Amniotic epithelial cell (primary cell): ENCODE data around the gene CCDC83.
"Not testable (repeated sequence)": the region's sequence is repeated elsewhere in the genome, so short reads cannot be mapped to it uniquely, and the experiment has no call there.

ENCODE experiments used
- DNase-seq: peaks from one replicate; pipeline ENCODE4 v3.0.0-alpha.2; 2010; ENCODE audit warnings: low read depth

The CCDC83 gene

DNA sequence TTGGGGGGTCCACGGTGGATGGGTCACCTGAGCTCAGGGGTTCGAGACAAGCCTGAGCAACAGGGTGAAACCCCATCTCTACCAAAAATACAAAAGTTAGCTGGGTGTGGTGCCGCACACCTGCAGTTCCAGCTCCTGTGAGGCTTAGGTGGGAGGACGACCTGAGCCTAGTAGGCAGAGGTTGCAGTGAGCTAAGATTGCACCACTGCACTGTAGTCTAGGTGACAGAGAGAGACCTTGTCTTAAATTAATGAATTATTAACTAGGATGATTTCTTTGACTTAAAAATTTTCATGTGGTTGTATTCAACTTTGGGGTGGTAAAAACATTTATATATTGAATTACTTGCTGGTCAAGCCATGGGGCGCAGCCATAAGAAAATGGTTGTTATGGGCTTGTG is 33.9 kb downstream of the CCDC83 start:
- no peak for DNase-seq

DNA sequence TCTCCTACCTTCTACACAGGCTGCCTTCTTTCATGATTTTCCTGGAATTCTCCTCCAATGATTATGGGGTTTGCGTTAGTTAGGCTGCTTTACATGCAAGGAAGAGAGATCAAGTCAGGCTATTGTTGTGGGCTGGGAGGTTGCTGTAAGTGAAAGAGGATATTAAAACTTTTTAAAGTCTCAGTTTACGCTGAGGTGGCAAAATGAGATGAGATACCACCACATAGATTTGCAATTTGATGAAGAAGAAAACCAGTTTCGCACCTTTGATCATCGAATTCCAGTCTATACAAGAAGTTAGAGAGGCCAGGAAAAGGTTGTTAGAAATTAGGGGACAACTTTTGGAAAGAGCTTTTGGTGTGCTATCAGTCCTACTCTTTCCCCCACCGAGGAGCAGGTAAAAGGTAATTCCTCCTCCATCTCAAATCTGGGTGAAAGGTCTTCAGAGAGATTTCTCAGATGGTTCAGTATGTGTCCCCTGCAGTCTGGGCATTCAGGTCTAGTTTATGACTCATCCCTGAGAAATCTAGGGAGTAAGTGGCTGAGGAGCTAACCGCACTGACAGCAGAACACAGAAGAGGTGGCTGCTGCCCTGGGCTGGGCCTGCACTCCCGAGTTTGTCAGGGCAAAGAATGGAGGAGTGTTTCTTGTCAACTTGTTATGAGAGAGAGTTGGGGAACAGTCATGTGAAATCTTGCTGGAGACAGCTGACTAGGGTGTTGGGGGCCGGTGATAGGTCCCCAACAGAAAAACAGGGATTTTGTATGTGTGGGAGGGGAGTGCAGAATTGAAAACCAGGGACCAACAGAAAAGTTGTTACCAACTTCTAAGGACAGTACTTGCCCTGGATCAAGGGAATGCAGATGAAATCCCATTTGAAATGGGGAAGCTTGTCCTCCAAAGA is 34.7 kb downstream of the CCDC83 start:
- DNase-seq = peak; percentile 87

DNA sequence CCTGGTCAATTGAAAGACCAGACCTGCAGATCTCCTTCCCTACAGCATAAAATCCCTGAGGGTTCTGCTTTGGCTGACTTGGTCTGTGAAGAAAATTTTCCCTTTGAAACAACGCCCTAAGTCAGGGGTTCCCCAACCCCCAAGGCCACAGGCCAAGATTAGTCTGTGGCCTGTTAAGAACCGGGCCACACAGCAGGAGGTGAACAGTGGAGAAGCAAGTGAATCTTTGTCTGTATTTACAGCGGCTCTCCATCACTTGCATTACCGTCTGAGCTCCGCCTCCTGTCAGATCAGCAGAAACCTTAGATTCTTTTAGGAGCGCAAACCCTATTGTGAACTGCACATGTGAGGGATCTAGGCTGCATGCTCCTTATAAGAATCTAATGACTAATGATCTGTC is 38.2 kb downstream of the CCDC83 start:
- DNase-seq = no peak

DNA sequence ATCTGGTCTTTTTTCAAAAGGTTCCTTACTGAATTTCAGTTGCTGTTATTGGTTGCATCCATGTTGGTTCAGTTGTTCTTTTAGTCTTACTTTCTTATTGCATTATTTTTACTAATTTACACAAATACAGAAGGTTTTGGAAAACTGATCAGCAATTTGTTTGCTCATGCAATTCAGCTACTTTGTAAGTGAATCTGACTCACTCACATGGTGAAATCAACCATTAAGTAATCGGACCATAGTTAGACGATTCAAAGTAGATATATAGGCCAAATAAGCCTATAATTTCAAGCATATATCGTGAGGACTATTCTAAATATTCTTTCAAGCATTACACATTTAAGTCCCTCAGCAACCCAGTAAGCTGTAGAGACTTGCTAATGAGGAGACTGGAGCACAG is 41.7 kb downstream of the CCDC83 start:
- peak; percentile 39 for DNase-seq

DNA sequence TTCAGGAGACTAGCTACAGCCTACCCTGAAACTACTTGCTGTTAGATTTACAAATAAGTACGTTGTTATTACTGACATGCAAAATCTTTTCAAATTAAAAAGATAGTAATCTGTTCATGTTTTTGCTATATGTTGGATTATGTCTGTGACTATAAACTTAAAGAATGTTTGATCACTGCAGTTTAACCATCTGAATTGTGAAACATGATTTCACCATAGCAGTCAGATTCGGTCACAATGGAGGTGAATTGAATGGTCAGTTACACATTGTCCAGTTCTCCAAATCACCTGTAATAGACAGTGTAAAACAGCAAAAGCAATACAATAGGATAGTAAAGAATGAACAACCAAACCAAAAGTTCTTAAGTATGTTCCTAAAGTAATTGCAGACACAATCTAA is 43.3 kb downstream of the CCDC83 start:
- DNase-seq = no peak

DNA sequence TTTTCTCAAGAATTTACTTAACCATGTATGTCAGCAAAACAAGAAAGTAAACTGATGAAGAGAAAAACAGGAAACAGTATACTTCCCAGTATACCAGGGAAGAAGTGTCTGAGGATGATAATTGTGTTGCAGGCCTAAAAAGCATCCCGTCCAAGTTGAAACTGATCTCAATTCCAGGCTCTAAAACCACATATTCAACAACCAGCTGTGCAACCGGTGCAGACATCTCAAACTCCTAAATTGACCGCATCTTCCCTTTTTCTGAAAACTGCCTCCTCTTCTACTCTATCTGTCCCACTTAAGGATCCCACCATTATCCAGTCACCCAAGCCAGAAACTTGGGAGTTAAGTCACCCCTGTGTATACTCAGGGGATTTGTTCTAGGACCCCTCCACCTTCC is 47.2 kb downstream of the CCDC83 start:
- DNase-seq = no peak

DNA sequence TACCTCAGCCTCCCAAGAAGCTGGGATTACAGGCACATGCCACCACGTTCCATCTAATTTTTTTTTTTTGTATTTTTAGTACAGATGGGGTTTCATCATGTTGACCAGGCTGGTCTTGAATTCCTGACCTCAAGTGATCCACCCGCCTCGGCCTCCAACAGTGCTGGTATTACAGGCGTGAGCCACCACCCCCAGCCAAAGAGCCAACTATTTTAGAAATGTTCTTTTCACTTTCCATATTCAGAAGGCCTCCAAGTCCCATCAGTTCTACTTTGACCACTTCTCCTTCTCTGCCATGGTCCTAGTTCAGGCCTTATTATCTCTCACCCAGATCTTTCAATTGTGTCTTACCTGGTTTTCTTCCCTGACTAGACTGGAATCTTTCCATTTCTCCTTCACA is 48.2 kb downstream of the CCDC83 start:
- DNase-seq = no peak

DNA sequence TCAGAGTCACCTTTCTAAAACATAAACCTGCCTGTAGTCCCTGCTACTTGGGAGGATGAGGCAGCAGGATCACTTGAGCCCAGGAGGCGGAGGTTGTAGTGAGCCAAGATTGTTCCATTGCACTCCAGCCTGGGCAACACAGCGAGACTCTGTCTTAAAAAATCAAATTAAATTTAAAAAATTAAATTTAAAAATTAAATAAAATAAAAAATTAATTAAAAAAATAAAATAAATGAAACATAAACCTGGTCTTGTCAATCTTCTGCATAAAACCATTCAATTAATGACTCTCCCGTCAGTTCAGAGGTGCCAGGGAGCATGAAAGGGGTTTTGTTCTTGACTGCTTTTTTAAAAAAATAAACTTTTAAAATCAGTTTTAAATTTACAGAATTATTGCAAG is 48.6 kb downstream of the CCDC83 start:
- no peak for DNase-seq

DNA sequence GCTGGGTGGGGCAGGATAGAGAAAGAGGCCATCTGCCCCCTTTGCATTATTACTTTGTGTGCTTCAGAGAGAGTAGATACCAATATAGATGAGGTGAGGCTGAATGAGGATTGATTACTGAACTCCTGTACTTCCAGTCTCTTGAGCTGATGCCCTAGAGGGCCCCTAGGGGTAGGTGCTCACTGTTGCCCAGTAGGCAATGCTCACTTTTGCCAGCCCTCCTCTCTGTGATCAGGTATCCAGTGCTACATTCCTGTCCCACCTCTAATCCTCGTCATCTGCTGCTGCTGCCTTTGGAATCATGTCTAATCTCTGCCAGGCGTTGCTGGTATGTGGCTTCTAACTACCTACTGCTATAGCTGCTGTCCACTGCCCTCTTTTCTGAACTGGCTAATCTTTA is 57.2 kb downstream of the CCDC83 start:
- DNase-seq = no peak

DNA sequence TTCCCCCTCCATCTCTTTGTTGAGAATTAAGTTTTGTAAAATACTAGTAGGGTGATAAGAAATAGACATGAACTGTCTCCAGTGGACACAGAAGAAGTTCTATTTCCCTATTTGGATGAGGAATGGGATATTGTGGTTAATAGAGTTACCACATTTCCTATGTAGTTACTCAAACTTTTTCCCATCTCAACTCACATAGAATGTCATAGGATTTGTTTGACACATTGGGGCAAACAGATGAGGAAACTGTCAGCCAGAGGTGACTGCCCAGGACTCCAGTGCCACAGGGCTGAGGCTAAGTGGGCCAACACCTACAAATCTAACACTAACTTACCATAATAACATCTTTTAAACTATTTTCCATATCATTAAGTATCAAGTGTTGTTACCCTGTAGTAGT is 58.3 kb downstream of the CCDC83 start:
- DNase-seq = peak; percentile 18

DNA sequence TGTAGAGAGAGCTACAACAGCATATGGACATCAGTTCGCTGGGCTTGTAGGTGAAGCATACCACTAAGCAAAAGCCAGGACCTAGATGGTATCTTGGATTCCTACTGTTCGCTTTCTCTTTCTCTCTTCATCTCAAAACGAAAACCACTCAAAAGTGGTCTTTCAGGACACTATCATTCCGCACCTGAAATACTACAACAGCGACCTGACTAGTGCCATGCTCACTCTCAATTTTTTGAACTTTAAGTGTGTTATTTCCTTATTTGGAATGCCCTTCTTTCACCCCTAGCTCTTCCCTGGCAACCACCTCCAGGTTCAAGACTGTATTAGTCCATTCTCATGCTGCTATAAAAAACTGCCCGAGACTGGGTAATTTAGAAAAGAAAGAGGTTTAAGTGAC is 59.2 kb downstream of the CCDC83 start:
- no peak for DNase-seq

DNA sequence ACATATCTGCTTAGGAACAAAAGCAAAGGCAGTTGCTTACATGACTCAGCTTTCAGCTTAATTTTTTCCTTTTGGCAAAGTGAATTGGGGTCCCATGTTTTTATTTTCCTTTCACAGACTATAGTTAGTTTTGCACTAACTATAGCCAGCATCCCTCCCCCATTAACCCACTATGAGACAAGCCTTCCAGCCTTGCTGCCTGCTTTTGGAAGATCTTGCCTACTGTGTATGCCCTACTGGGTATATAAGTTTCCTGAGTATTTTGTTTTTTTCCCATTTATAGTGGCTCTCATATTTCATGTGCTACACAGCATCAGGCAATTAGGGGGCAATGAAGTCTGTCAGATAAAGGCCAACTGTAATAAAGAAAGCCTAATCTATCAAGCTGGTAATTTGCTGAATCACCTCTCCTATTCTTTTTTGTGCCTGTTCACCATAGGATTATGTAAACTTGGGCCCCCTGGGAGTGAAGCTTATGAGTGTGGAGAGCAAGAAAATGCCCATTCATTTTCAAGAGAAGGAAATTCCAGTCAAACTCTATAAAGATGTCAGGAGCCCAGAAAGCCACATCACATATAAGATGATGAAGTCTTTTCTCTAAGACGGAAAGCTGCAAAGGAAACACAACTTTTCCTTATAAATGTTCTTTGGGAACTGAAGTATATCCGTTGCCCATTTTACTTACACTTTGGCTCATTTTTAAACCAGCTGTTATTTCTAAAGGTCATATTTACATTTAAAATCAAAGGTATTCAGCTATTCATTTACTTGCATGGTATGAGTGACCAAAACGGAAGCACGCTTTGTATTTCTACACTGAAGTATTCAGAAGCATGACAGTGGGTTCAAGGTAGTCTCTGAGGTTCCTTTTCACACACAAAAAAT is 64.0 kb downstream of the CCDC83 start:
- no peak for DNase-seq

DNA sequence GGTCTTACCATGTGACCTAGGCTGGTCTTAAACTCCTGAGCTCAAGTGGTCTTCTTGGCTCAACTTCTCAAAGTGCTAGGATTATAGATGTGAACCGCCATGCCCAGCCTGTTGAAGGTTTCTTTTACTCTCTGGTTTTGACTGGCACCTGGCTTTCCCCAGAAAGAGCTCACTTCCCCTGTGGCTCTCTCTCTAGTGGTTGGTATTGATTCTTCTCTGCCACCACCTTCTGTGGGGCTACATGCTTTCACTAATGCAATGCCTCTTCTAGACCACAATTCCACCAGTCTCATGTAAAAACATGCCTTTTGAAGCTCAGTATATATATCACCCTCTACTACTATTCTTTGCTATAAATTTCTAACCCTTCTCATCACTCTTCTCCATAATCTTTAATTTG is 67.2 kb downstream of the CCDC83 start:
- no peak for DNase-seq

DNA sequence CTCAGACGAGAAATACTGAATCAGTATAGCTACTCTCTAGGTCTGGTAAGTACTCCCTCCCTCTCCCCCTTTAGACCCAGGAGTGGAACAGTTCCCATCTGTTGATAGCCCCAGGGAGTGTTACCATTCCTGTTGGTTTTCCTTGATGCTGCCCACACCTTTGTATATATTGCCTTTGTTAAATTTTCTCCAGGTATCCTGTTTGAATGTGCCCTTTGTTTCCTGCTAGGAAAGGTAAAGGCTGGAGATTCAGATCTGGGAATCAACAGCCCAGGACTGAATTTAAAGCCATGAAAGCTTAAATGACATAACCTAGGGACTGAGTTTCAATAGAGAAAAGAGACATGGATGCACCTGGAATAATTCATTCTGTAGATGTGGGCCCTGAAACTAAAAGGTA is 68.3 kb downstream of the CCDC83 start:
- no peak for DNase-seq

DNA sequence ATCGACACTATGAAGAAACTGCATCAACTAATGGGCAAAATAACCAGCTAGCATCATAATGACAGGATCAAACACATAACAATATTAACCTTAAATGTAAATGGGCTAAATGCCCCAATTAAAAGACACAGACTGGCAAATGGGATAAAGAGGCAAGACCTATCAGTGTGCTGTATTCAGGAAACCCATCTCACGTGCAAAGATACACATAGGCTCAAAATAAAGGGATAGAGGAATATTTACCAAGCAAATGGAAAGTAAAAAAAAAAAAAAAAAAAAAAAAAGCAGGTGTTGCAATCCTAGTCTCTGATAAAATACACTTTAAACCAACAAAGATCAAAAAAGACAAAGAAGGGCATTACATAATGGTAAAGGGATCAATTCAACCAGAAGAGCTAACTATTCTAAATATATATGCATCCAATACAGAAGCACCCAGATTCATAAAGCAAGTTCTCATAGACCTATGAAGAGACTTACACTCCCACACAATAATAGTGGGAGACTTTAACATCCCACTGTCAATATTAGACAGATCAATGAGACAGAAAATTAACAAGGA is 71.6 kb downstream of the CCDC83 start:
- DNase-seq = not testable (repeated sequence)

DNA sequence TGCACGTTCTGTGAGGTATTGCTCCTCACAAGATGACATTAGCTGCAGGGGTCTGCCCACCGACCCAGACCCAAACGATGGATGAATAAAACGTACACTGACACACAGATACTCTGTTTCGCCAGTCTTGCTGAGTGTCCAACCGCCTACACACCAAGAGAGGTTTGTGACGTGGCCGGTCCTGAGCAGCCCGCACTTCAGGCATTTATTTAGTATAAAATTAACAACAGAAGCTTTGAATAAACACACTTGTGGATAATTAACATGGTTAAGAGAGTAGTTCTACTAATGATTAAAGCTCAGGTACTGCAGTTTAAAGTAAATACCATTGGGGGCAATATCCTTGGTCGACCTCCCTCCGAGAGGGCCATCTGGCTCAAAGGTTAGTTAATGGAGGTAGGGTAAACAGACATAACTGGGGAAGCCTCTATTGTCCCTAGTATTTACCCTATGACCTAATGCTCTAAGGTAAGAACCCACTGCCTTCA is 75.7 kb downstream of the CCDC83 start:
- no peak for DNase-seq

DNA sequence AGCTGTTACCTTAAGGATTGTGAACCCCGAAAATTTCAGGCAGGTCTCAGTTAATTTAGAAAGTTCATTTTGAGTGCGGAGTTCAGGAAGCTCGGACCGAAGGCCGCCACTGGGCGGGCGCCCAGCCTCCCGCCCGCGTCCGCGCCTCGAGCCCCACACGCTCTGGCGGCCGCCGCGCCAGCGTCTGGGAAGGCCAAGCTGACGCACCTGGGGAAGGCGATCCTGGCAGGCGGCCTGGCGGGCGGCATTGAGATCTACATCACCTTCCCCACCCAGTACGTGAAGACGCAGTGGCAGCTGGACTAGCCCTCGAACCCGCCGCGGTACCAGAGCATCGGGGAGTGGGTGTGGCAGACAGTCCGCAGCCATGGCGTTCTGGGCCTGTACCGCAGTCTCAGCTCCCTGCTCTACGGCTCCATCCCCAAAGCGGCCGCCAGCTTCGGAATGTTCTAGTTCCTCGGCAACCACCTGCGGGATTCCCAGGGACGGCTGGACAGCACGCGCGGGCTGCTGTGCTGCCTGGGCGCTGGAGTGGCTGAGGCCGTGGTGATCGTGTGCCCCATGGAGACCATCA is 79.5 kb downstream of the CCDC83 start:
- DNase-seq = no peak

DNA sequence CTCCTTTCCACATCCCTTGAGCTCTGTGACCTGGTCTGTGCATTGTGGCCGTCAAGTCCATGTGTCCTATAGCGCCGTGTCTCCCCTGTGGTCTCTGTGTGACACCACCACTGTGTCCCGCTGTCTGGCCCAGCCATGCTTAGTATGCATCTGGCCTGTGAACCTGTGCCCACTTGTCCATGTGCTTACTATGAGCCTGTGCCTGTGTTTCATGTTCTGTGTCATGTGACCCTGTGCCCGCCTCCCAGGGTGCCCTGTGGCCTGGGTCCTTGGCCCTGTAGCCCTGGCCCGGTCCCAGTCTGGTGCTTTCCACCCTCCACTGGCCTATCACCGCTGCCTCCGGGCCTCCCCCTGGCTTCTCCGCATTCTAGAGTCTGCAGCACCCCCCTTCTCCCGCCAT is 80.6 kb downstream of the CCDC83 start:
- no peak for DNase-seq

DNA sequence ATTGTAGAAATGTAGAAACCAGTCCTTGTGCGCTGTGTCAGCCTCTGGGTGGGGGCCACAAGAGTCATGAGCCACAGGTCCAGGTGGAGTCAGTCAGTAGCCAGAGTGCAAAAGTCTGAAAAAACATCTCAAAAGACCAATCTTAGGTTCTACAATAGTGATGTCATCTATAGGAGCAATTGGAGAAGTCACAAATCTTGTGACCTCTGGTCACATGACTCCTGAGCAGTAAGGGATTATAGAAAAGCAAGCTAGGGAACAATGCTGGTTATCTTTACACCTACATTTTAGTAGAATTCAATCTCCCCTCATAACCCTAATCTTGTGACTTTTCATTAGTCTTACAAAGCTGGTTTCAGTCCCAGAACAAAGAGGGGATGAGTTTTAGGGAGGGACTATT is 82.7 kb downstream of the CCDC83 start:
- no peak for DNase-seq

DNA sequence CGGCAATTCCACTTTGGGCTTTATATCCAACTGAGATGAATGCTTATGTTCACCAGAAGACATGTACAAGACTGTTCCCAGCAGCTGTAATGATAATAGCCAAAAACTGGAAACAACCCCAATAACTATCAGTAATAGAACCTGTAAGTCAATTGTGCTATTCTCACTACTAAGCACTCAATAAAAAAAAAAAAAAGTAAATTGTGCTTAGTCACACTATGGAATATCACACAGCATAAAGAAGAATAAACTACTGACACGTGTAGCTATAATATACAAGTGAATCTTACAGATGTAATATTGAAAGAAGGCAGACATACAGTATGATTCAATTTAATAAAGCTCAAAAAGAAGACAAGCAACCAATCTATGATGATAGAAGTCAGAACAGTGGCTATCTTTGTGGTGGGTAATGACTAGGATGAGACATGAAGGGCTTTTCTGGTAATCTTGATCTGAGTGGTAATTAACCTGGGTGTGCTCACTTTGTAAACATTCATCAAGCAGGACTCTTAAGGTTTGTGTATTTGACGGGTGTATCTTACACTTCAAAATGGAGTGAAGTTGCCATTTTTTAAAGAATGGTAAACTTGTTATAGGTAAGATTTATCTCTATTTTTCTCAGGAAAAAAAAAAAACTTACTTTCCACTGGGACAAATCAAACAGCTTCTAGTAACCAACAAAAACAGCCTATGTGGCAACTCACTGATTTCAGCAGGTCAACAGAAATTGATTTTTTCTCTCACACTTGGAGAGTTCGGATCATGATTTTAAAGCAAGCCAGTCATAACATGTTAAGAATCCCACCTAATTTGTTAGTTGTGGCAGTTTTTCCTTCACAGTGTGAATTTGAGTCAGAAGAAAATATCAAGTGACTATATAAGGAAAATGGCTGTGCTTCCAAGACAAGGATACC is 84.2 kb downstream of the CCDC83 start:
- no peak for DNase-seq

DNA sequence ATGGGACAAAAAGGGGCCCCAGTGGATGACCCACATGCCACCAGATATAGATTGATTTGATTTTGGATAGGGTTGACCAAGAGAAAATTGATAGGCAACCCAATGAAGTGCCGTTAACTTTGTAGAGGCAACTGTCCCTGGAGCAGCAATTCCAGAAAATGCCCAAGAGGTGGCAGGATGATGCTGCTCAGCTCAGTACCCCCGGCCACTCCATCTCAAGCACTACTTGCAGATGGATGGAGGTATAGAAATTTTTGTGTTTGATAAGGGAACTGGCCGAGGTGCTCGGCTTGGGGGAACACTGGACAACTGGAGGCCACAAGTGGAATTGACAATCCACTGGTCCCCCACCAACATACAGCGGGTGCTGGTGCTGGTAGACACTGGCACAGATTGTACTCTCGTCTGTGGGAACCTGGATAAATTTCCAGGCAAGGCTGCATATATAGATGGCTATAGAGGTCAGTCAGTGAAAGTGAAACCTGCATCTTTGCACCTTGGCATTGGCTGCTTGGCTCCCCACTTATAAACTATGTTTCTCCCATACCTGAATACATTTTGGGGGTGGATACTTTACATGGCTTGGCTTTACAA is 86.3 kb downstream of the CCDC83 start:
- DNase-seq = peak; percentile 65
